Suppressor macrophage (primary cell): ENCODE data around the gene ADAP2.
"Not testable (repeated sequence)": the region's sequence is repeated elsewhere in the genome, so short reads cannot be mapped to it uniquely, and the experiment has no call there.

ENCODE experiments used
- DNase-seq, 4 experiments: peaks; one replicate each; pipeline ENCODE4 v3.0.0-alpha.2; 2020 to 2022

The ADAP2 gene

GRCh38 chr17:30930495-30930894, 8.8 kb downstream of the ADAP2 start:
- DNase-seq = no peak

- not testable (repeated sequence) for DNase-seq
These were observed 9.8 kb downstream of the ADAP2 start for GRCh38 chr17:30931582-30931981.

- DNase-seq = peak; percentile 25 to 58 (median 50)
These were observed 12.2 kb downstream of the ADAP2 start for GRCh38 chr17:30933966-30934365.

GRCh38 chr17:30939051-30939689, 17.4 kb downstream of the ADAP2 start:
- DNase-seq = peak in 3 of 4 experiments; percentile 45 to 53 (median 50)

GRCh38 chr17:30942308-30943079, 20.7 kb downstream of the ADAP2 start:
- DNase-seq = no peak

GRCh38 chr17:30947796-30948195, 26.1 kb downstream of the ADAP2 start:
- DNase-seq = no peak

- no peak for DNase-seq
These were observed 28.4 kb downstream of the ADAP2 start for GRCh38 chr17:30950189-30950588.

GRCh38 chr17:30950669-30951399, 29.1 kb downstream of the ADAP2 start:
- peak; percentile 94 to 98 (median 96) for DNase-seq

- DNase-seq = peak; percentile 86 to 94 (median 90)
These were observed 31.1 kb downstream of the ADAP2 start for GRCh38 chr17:30952638-30953393.

GRCh38 chr17:30954046-30954830, 32.5 kb downstream of the ADAP2 start:
- DNase-seq = peak; percentile 83 to 95 (median 91)

- DNase-seq = peak in 3 of 4 experiments; percentile 47 to 67 (median 54)
These were observed 35.1 kb downstream of the ADAP2 start for GRCh38 chr17:30956764-30957374.

GRCh38 chr17:30957741-30958140, 36.0 kb downstream of the ADAP2 start:
- DNase-seq = no peak

- peak; percentile 67 to 87 (median 84) for DNase-seq
These were observed 36.4 kb downstream of the ADAP2 start for GRCh38 chr17:30958187-30958586.

GRCh38 chr17:30961209-30962188, 39.8 kb downstream of the ADAP2 start:
- peak; percentile 48 to 82 (median 73) for DNase-seq

- DNase-seq = peak; percentile 30 to 60 (median 46)
These were observed 42.6 kb downstream of the ADAP2 start for GRCh38 chr17:30964312-30964711.

GRCh38 chr17:30964876-30965275, 43.1 kb downstream of the ADAP2 start:
- peak in 2 of 4 experiments; percentile 38 to 41 for DNase-seq

- DNase-seq = peak; percentile 57 to 82 (median 72)
These were observed 43.9 kb downstream of the ADAP2 start for GRCh38 chr17:30965686-30966085.

GRCh38 chr17:30967911-30968310, 46.2 kb downstream of the ADAP2 start:
- DNase-seq = peak in 1 of 4 experiments; percentile 34

GRCh38 chr17:30969989-30970830, 48.5 kb downstream of the ADAP2 start:
- DNase-seq = peak; percentile 42 to 60 (median 56)
